Choroid plexus epithelial cell (primary cell): ENCODE results near the gene TTC7B.

Source experiments
- DNase-seq: peaks from one replicate; pipeline ENCODE4 v3.0.0-alpha.2; 2010; ENCODE audit warnings: low read depth
- H3K4me3 ChIP-seq: 2 replicates; pipeline ENCODE4 v1.5.1; 2011; ENCODE audit warnings: low read depth, mild to moderate bottlenecking, control low read depth, low read length, moderate library complexity
- CTCF ChIP-seq: conservative IDR thresholded peaks from 2 replicates; pipeline ENCODE4 v1.5.1; 2011; ENCODE audit warnings: low read depth, mild to moderate bottlenecking, control low read depth, inconsistent platforms, low read length, moderate library complexity

Gene TTC7B

GRCh38 chr14:90541076-90541634 is 275.1 kb downstream of the TTC7B start:
- no peak overlapping the region for H3K4me3 ChIP-seq
- TF ChIP-seq CTCF = no peak
- no peak for DNase-seq

- DNase-seq = no peak
- no peak overlapping the region for H3K4me3 ChIP-seq
- TF ChIP-seq CTCF = no peak
Observed at GRCh38 chr14:90540437-90540836, 275.8 kb downstream of the TTC7B start.

- no peak for TF ChIP-seq CTCF
- no peak for DNase-seq
- no peak overlapping the region for H3K4me3 ChIP-seq
Observed at GRCh38 chr14:90539996-90540395, 276.2 kb downstream of the TTC7B start.

- TF ChIP-seq CTCF = no peak
- DNase-seq = no peak
- no peak overlapping the region for H3K4me3 ChIP-seq
Observed at GRCh38 chr14:90539496-90539775, 276.8 kb downstream of the TTC7B start.

- H3K4me3 ChIP-seq = no peak overlapping the region
- DNase-seq = no peak
- no peak for TF ChIP-seq CTCF
Observed at GRCh38 chr14:90538716-90539495, 277.3 kb downstream of the TTC7B start.

- no peak for TF ChIP-seq CTCF
- H3K4me3 ChIP-seq = no peak overlapping the region
- no peak for DNase-seq
Observed at GRCh38 chr14:90538095-90538494, 278.1 kb downstream of the TTC7B start.
